GM15510 (cell line): ENCODE data around the gene PPP2R5C.

Experiments used
- POLR2A ChIP-seq: IDR thresholded peaks from 3 replicates; pipeline ENCODE4 v1.6.1; 2011; ENCODE audit warnings: borderline replicate concordance; ENCODE audit not compliant: insufficient read length; ENCODE audit errors: extremely low read depth

PPP2R5C gene

GRCh38 chr14:101898416-101898815 is 136.9 kb downstream of the PPP2R5C start:
- TF ChIP-seq POLR2A: no peak

- no peak for TF ChIP-seq POLR2A
Observed at GRCh38 chr14:101899263-101899662, 137.8 kb downstream of the PPP2R5C start.

GRCh38 chr14:101900253-101900652 is 138.7 kb downstream of the PPP2R5C start:
- no peak for TF ChIP-seq POLR2A

GRCh38 chr14:101903111-101903561 is 141.6 kb downstream of the PPP2R5C start:
- no peak for TF ChIP-seq POLR2A

GRCh38 chr14:101905614-101906013 is 144.1 kb downstream of the PPP2R5C start:
- no peak for TF ChIP-seq POLR2A

- no peak for TF ChIP-seq POLR2A
Observed at GRCh38 chr14:101906645-101907044, 145.1 kb downstream of the PPP2R5C start.

- TF ChIP-seq POLR2A: no peak
Observed at GRCh38 chr14:101907619-101908018, 146.1 kb downstream of the PPP2R5C start.

GRCh38 chr14:101908795-101909194 is 147.3 kb downstream of the PPP2R5C start:
- no peak for TF ChIP-seq POLR2A

- no peak for TF ChIP-seq POLR2A
Observed at GRCh38 chr14:101909371-101910096, 148.0 kb downstream of the PPP2R5C start.

GRCh38 chr14:101912841-101913240 is 151.3 kb downstream of the PPP2R5C start:
- no peak for TF ChIP-seq POLR2A

- TF ChIP-seq POLR2A: no peak
Observed at GRCh38 chr14:101914083-101914482, 152.6 kb downstream of the PPP2R5C start.

- no peak for TF ChIP-seq POLR2A
Observed at GRCh38 chr14:101915871-101916815, 154.6 kb downstream of the PPP2R5C start.

- TF ChIP-seq POLR2A: no peak
Observed at GRCh38 chr14:101916816-101917412, 155.4 kb downstream of the PPP2R5C start.

- TF ChIP-seq POLR2A: peak; percentile 12
Observed at GRCh38 chr14:101917413-101918017, 156.0 kb downstream of the PPP2R5C start.
